ENCODE data around the gene UBC.
A peak's percentile ranks its signal among the peaks of the same experiment; 100 is the strongest.

The UBC gene

GRCh38 chr12:124868252-124869058, 46.0 kb downstream of the UBC start:
- H3K18ac ChIP-seq (ENCODE audit: low read length), result no peak overlapping the region
- no peaks in the 10 kb centered on the region for H3K9me3 ChIP-seq (ENCODE audit: insufficient read depth, low read depth, low read length)
- no peaks in the 10 kb centered on the region for H3K27me3 ChIP-seq (ENCODE audit: insufficient read depth, low read length)
- no peak overlapping the region for H2BK120ac ChIP-seq (ENCODE audit: insufficient read depth, low read length, poor library complexity)
- H3K4me1 ChIP-seq (ENCODE audit: control insufficient read depth in 1 of 2, insufficient read depth in 2 of 2, low read length in 2 of 2), result peaks cover 2 to 7% of the 10 kb centered on the region in 2 experiments
- H2BK12ac ChIP-seq (ENCODE audit: low read length), result no peak overlapping the region
- H3K79me1 ChIP-seq (ENCODE audit: low read length), result peaks cover 8% of the 10 kb centered on the region
- no peak overlapping the region for H4K8ac ChIP-seq (ENCODE audit: low read depth, low read length)
- DNase-seq, result no peak
- no peak overlapping the region for H3K14ac ChIP-seq (ENCODE audit: low read length)
- H2BK5ac ChIP-seq (ENCODE audit: low read depth, low read length, poor library complexity), result no peak overlapping the region
- no peaks in the 10 kb centered on the region for H3K36me3 ChIP-seq (ENCODE audit: control insufficient read depth in 1 of 2, insufficient read depth in 2 of 2, low read length in 2 of 2)
- H4K12ac ChIP-seq (ENCODE audit: low read depth, low read length), result no peak overlapping the region
- peaks cover 2% of the 10 kb centered on the region for H3K79me2 ChIP-seq (ENCODE audit: control insufficient read depth, insufficient read depth, low read length, poor library complexity)
- H3K4me2 ChIP-seq (ENCODE audit: low read length), result no peak overlapping the region
- no peak overlapping the region for H3K4ac ChIP-seq (ENCODE audit: low read depth, low read length)
- WGBS (ENCODE audit: extremely low coverage, insufficient coverage, insufficient read length), result no CpG with 5 or more reads among the region's 11 CpGs
- no peak overlapping the region for H4K91ac ChIP-seq (ENCODE audit: low read depth, low read length)
- H2AFZ ChIP-seq (ENCODE audit: insufficient read depth, low read length, poor library complexity), result no peak overlapping the region
- H3K9ac ChIP-seq (ENCODE audit: low read length), result no peak overlapping the region
- H3K4me3 ChIP-seq (ENCODE audit: low read depth, low read length), result no peak overlapping the region
- no peak overlapping the region for H2AK5ac ChIP-seq (ENCODE audit: low read length)
- H3K23ac ChIP-seq (ENCODE audit: low read length), result no peak overlapping the region
- no peak overlapping the region for H3K27ac ChIP-seq (ENCODE audit: low read depth, low read length)

GRCh38 chr12:124867401-124867930, 47.0 kb downstream of the UBC start:
- no peaks in the 10 kb centered on the region for H3K36me3 ChIP-seq (ENCODE audit: control insufficient read depth in 1 of 2, insufficient read depth in 2 of 2, low read length in 2 of 2)
- no peak overlapping the region for H4K91ac ChIP-seq (ENCODE audit: low read depth, low read length)
- H3K9me3 ChIP-seq (ENCODE audit: insufficient read depth, low read depth, low read length), result no peaks in the 10 kb centered on the region
- H3K23ac ChIP-seq (ENCODE audit: low read length), result no peak overlapping the region
- no peak overlapping the region for H2AK5ac ChIP-seq (ENCODE audit: low read length)
- H2BK120ac ChIP-seq (ENCODE audit: insufficient read depth, low read length, poor library complexity), result no peak overlapping the region
- DNase-seq, result peak in 1 of 2 donors; percentile 62
- H3K27ac ChIP-seq (ENCODE audit: low read depth, low read length), result no peak overlapping the region
- no peak overlapping the region for H3K4me2 ChIP-seq (ENCODE audit: low read length)
- peaks cover 8% of the 10 kb centered on the region for H3K79me2 ChIP-seq (ENCODE audit: control insufficient read depth, insufficient read depth, low read length, poor library complexity)
- H4K12ac ChIP-seq (ENCODE audit: low read depth, low read length), result no peak overlapping the region
- H3K4me1 ChIP-seq (ENCODE audit: control insufficient read depth in 1 of 2, insufficient read depth in 2 of 2, low read length in 2 of 2), result peaks cover 6 to 15% of the 10 kb centered on the region in 2 experiments
- no peaks in the 10 kb centered on the region for H3K27me3 ChIP-seq (ENCODE audit: insufficient read depth, low read length)
- H2BK12ac ChIP-seq (ENCODE audit: low read length), result no peak overlapping the region
- H2AFZ ChIP-seq (ENCODE audit: insufficient read depth, low read length, poor library complexity), result no peak overlapping the region
- H3K9ac ChIP-seq (ENCODE audit: low read length), result no peak overlapping the region
- H3K14ac ChIP-seq (ENCODE audit: low read length), result no peak overlapping the region
- no peak overlapping the region for H3K4me3 ChIP-seq (ENCODE audit: low read depth, low read length)
- no peak overlapping the region for H2BK5ac ChIP-seq (ENCODE audit: low read depth, low read length, poor library complexity)
- H4K8ac ChIP-seq (ENCODE audit: low read depth, low read length), result no peak overlapping the region
- H3K18ac ChIP-seq (ENCODE audit: low read length), result no peak overlapping the region
- H3K79me1 ChIP-seq (ENCODE audit: low read length), result peaks cover 12% of the 10 kb centered on the region
- no peak overlapping the region for H3K4ac ChIP-seq (ENCODE audit: low read depth, low read length)
- WGBS (ENCODE audit: extremely low coverage, insufficient coverage, insufficient read length), result no CpG with 5 or more reads among the region's 6 CpGs

DNA sequence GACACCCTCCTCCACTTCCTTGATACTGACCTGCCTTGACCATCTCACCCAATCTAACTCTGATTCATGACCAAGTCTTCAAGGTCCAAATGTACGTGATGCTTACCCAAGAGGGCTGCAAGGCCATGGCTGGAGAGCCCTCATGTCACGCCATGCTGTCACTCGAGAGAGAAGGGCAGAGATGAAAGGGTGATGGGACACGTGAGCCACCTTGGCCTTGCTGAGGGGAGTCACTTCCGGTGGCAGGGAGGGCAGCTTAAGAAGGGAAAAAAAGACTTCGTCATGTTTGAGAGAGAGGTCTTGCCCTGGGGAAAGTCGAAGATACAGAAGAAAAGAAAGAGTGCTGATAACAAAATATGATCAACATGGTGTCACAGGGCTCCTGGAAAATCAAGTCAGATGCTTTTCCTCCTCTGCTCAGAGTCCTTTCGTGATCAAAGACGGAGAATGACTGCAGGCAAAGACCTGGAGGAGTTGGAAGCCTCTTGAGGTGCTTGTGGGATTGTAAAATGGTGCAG, 47.5 kb downstream of the UBC start:
- Histone ChIP-seq H2BK5ac (ENCODE audit: low read depth, low read length, poor library complexity) (no peak overlapping the region), H3K36me3 (ENCODE audit: control insufficient read depth in 1 of 2, insufficient read depth in 2 of 2, low read length in 2 of 2) (no peaks in the 10 kb centered on the region), H4K8ac (ENCODE audit: low read depth, low read length) (no peak overlapping the region), H3K23ac (ENCODE audit: low read length) (no peak overlapping the region), H3K79me1 (ENCODE audit: low read length) (peaks cover 12% of the 10 kb centered on the region), H3K4me2 (ENCODE audit: low read length) (no peak overlapping the region), H3K18ac (ENCODE audit: low read length) (no peak overlapping the region), H3K27me3 (ENCODE audit: insufficient read depth, low read length) (no peaks in the 10 kb centered on the region), H3K4me1 (ENCODE audit: control insufficient read depth in 1 of 2, insufficient read depth in 2 of 2, low read length in 2 of 2) (peaks cover 6 to 15% of the 10 kb centered on the region in 2 experiments), H3K9me3 (ENCODE audit: insufficient read depth, low read depth, low read length) (no peaks in the 10 kb centered on the region), H2BK120ac (ENCODE audit: insufficient read depth, low read length, poor library complexity) (no peak overlapping the region), H3K79me2 (ENCODE audit: control insufficient read depth, insufficient read depth, low read length, poor library complexity) (peaks cover 8% of the 10 kb centered on the region), H2AK5ac (ENCODE audit: low read length) (no peak overlapping the region), H2AFZ (ENCODE audit: insufficient read depth, low read length, poor library complexity) (no peak overlapping the region), H4K91ac (ENCODE audit: low read depth, low read length) (no peak overlapping the region), H3K27ac (ENCODE audit: low read depth, low read length) (no peak overlapping the region), H2BK12ac (ENCODE audit: low read length) (no peak overlapping the region), H3K9ac (ENCODE audit: low read length) (no peak overlapping the region), H3K4me3 (ENCODE audit: low read depth, low read length) (no peak overlapping the region), H3K14ac (ENCODE audit: low read length) (no peak overlapping the region), H4K12ac (ENCODE audit: low read depth, low read length) (no peak overlapping the region), H3K4ac (ENCODE audit: low read depth, low read length) (no peak overlapping the region)
- no CpG with 5 or more reads among the region's 9 CpGs for WGBS (ENCODE audit: extremely low coverage, insufficient coverage, insufficient read length)
- no peak for DNase-seq

GRCh38 chr12:124866195-124866882, 48.1 kb downstream of the UBC start:
- Histone ChIP-seq H4K8ac (ENCODE audit: low read depth, low read length) (no peak overlapping the region), H4K12ac (ENCODE audit: low read depth, low read length) (no peak overlapping the region), H3K4ac (ENCODE audit: low read depth, low read length) (no peak overlapping the region), H3K9me3 (ENCODE audit: insufficient read depth, low read depth, low read length) (no peaks in the 10 kb centered on the region), H3K27ac (ENCODE audit: low read depth, low read length) (no peak overlapping the region), H4K91ac (ENCODE audit: low read depth, low read length) (no peak overlapping the region), H2BK120ac (ENCODE audit: insufficient read depth, low read length, poor library complexity) (no peak overlapping the region), H3K27me3 (ENCODE audit: insufficient read depth, low read length) (no peaks in the 10 kb centered on the region), H3K79me2 (ENCODE audit: control insufficient read depth, insufficient read depth, low read length, poor library complexity) (peaks cover 8% of the 10 kb centered on the region), H3K36me3 (ENCODE audit: control insufficient read depth in 1 of 2, insufficient read depth in 2 of 2, low read length in 2 of 2) (no peaks in the 10 kb centered on the region), H3K4me2 (ENCODE audit: low read length) (no peak overlapping the region), H3K23ac (ENCODE audit: low read length) (no peak overlapping the region), H3K18ac (ENCODE audit: low read length) (no peak overlapping the region), H2BK5ac (ENCODE audit: low read depth, low read length, poor library complexity) (no peak overlapping the region), H3K4me3 (ENCODE audit: low read depth, low read length) (no peak overlapping the region), H3K79me1 (ENCODE audit: low read length) (peaks cover 12% of the 10 kb centered on the region), H3K9ac (ENCODE audit: low read length) (no peak overlapping the region), H3K4me1 (ENCODE audit: control insufficient read depth in 1 of 2, insufficient read depth in 2 of 2, low read length in 2 of 2) (peaks cover 6 to 15% of the 10 kb centered on the region in 2 experiments), H2BK12ac (ENCODE audit: low read length) (peak overlapping the region; percentile 27), H3K14ac (ENCODE audit: low read length) (no peak overlapping the region), H2AK5ac (ENCODE audit: low read length) (no peak overlapping the region), H2AFZ (ENCODE audit: insufficient read depth, low read length, poor library complexity) (no peak overlapping the region)
- WGBS (ENCODE audit: extremely low coverage, insufficient coverage, insufficient read length), result no CpG with 5 or more reads among the region's 10 CpGs
- no peak for DNase-seq

Measured in trophoblast cell (in vitro differentiated cells and primary cell).